SH-SY5Y (cell line): ENCODE data around the gene LCN10.

Source experiments
- GATA2 ChIP-seq: IDR thresholded peaks from 2 replicates; pipeline ENCODE4 v1.6.1; 2011; ENCODE audit warnings: mild to moderate bottlenecking, low read depth, low read length
- GATA3 ChIP-seq: IDR thresholded peaks from 2 replicates; pipeline ENCODE4 v1.6.1; 2011; ENCODE audit warnings: low read depth, mild to moderate bottlenecking, low read length, moderate library complexity

GRCh38 chr9:136757328-136757727 lies 14.6 kb upstream of the LCN10 start:
- TF ChIP-seq GATA2 (no peak), GATA3 (no peak)
